Measurements from ENCODE around the gene KCNK3.

DNA sequence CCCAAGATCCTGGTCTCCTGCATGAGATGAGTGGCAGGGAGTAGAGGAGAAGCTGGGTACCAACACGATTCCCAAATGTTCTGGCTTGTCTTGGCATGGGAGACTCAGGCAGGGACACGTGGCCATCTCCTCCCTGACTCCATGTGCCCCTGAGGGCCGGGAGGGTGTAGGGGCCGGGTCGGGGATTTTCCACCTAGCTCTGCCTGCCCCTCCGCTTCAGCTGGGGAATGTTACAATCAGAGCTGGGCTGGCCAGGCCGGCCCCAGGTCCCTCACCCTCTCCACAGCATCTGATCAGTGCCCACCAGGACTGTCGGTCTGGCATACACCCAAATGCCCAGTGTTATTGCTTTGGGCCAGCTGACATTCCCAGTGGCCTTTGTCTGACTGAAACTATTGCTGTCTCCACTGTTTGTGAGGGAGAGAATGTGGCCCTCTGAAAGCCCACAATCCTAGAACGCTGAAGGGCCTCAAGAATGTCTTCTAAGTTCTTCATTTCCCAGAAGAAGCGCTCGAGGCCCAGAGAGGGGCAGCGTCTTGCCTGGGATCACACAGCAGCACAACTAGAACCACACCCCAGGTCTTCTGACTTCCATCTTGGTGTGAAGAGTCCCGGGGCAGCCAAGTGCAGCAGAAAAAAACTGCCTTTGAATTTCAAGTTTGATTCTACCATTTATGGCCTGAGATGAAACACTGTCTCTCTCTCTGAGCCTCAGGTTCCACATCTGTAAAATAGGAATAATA lies 23.2 kb downstream of the KCNK3 start:
- TF ChIP-seq, protein P1, sequence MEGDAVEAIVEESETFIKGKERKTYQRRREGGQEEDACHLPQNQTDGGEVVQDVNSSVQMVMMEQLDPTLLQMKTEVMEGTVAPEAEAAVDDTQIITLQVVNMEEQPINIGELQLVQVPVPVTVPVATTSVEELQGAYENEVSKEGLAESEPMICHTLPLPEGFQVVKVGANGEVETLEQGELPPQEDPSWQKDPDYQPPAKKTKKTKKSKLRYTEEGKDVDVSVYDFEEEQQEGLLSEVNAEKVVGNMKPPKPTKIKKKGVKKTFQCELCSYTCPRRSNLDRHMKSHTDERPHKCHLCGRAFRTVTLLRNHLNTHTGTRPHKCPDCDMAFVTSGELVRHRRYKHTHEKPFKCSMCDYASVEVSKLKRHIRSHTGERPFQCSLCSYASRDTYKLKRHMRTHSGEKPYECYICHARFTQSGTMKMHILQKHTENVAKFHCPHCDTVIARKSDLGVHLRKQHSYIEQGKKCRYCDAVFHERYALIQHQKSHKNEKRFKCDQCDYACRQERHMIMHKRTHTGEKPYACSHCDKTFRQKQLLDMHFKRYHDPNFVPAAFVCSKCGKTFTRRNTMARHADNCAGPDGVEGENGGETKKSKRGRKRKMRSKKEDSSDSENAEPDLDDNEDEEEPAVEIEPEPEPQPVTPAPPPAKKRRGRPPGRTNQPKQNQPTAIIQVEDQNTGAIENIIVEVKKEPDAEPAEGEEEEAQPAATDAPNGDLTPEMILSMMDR (conservative IDR thresholded peaks at IDR 0.05 in 1 of 2, IDR thresholded peaks at IDR 0.05 in 1 of 2; ENCODE audit: extremely low read depth in 1 of 2, insufficient read depth in 1 of 2, low read depth in 1 of 2, low read length in 2 of 2): no peak
- TF ChIP-seq EZH2 (IDR thresholded peaks at IDR 0.05; ENCODE audit: borderline replicate concordance, low read length): no peak

Data from mammary epithelial cell (primary cell).